A549 (cell line): ENCODE data around the gene OLAH. TPM values are rescaled to one million over a fixed set of nuclear protein-coding genes. Genes with fewer than 3 reads are reported as not detected.

ENCODE experiments used
- ATAC-seq, 2 experiments: fragments of 200-7000 bp in 1 of 2; fragments of >200 bp in 1 of 2; cut with Nextera tagmentation in 1 of 2; cut with Tn5 transposase in 1 of 2; 3 replicates each; pipeline versions ENCODE4 v1.8.0 to v1.9.1; 2018 to 2020; ENCODE audit warnings: mild to moderate bottlenecking in 1 of 2, moderate library complexity in 1 of 2
- CTCF ChIA-PET: fragments of 300-600 bp; sonication (Branson Sonifier 250); formaldehyde crosslinking; extraction: SDS; loops from one replicate; lab custom pipeline; 2021; ENCODE audit warnings: antibody characterized with exemption, inconsistent platforms; lab: Yijun Ruan, JAX
- POLR2A ChIA-PET: fragments of 350-600 bp; formaldehyde crosslinking; extraction: SDS; loops from one replicate; lab custom pipeline; 2021; ENCODE audit warnings: antibody characterized with exemption, inconsistent platforms; lab: Yijun Ruan, JAX
- DNase-seq, 2 experiments: peaks; one replicate each; pipeline versions ENCODE4 v3.0.0 to v3.0.0-alpha.2; 2011 to 2016; ENCODE audit warnings: low read depth in 1 of 2, low spot score in 1 of 2
- FAIRE-seq: peaks from 2 replicates; lab custom pipeline; 2011; peaks lifted over from hg19 to GRCh38; lab: Jason Lieb, UNC
- H3K27ac ChIP-seq, 2 experiments: fragments of >200 bp; sonication (Bioruptor Twin); formaldehyde crosslinking; 3 replicates each; pipeline ENCODE4 v1.5.1; 2016 to 2017
- H3K4me1 ChIP-seq: fragments of >200 bp; sonication (Bioruptor Twin); formaldehyde crosslinking; 3 replicates; pipeline ENCODE4 v1.6.1; 2016
- H3K4me2 ChIP-seq: fragments of >200 bp; sonication (Bioruptor Twin); formaldehyde crosslinking; 3 replicates; pipeline ENCODE4 v1.6.1; 2016
- H3K4me3 ChIP-seq: fragments of >200 bp; sonication (Bioruptor Twin); formaldehyde crosslinking; 3 replicates; pipeline ENCODE4 v1.5.1; 2016
- H3K9me3 ChIP-seq: fragments of >200 bp; sonication (Bioruptor Twin); formaldehyde crosslinking; 3 replicates; pipeline ENCODE4 v1.6.1; 2016
- BHLHE40 ChIP-seq: IDR thresholded peaks from 2 replicates; pipeline ENCODE4 v1.6.1; 2012; ENCODE audit warnings: low read depth, low read length, inconsistent platforms
- CBX2 ChIP-seq: fragments of 200-600 bp; sonication (generic); IDR thresholded peaks from 2 replicates; pipeline ENCODE4 v1.6.1; 2016; ENCODE audit warnings: low read depth, mild to moderate bottlenecking, borderline replicate concordance
- CBX8 ChIP-seq: fragments of 200-600 bp; sonication (generic); IDR thresholded peaks from 2 replicates; pipeline ENCODE4 v1.6.1; 2016
- CHD2 ChIP-seq: fragments of 150-350 bp; IDR thresholded peaks from 2 replicates; pipeline ENCODE4 v1.6.1; 2014; ENCODE audit warnings: low read length; ENCODE audit not compliant: partially characterized antibody
- EHMT2 ChIP-seq: fragments of 200-600 bp; sonication (generic); IDR thresholded peaks from 2 replicates; pipeline ENCODE4 v1.6.1; 2016; ENCODE audit warnings: antibody characterized with exemption, low read depth, mild to moderate bottlenecking, moderate library complexity
- FOSB ChIP-seq: fragments of 250-450 bp; sonication (Bioruptor Pico); IDR thresholded peaks from 2 replicates; pipeline ENCODE4 v1.5.0; 2020; ENCODE audit warnings: mild to moderate bottlenecking, moderate library complexity
- FOXS1 ChIP-seq: fragments of 250-450 bp; sonication (Bioruptor Pico); IDR thresholded peaks from 2 replicates; pipeline ENCODE4 v1.5.0; 2020; ENCODE audit warnings: mild to moderate bottlenecking, moderate library complexity
- HEYL ChIP-seq: fragments of 250-450 bp; sonication (Bioruptor Pico); IDR thresholded peaks from 2 replicates; pipeline ENCODE4 v1.8.0; 2021; ENCODE audit warnings: mild to moderate bottlenecking, moderate library complexity
- HOXB5 ChIP-seq: fragments of 250-450 bp; sonication (Bioruptor Pico); IDR thresholded peaks from 2 replicates; pipeline ENCODE4 v1.5.0; 2020; ENCODE audit warnings: mild to moderate bottlenecking, moderate library complexity
- JUN ChIP-seq, 2 experiments: fragments of >200 bp; sonication (Bioruptor Twin); formaldehyde crosslinking; IDR thresholded peaks; 2 replicates in 1 of 2; 3 replicates in 1 of 2; pipeline ENCODE4 v1.6.1; 2016 to 2017
- NPAS2 ChIP-seq: fragments of 250-450 bp; sonication (Bioruptor Pico); IDR thresholded peaks from 2 replicates; pipeline ENCODE4 v1.8.0; 2022; ENCODE audit warnings: mild to moderate bottlenecking, moderate library complexity, borderline replicate concordance
- PHF8 ChIP-seq: fragments of 200-600 bp; sonication (generic); IDR thresholded peaks from 2 replicates; pipeline ENCODE4 v1.6.1; 2016; ENCODE audit warnings: low read depth, mild to moderate bottlenecking, antibody characterized with exemption, moderate library complexity, borderline replicate concordance
- POLR2A ChIP-seq: IDR thresholded peaks from 2 replicates; pipeline ENCODE4 v1.6.1; 2012; ENCODE audit warnings: mild to moderate bottlenecking, low read length
- POLR2AphosphoS2 ChIP-seq: conservative IDR thresholded peaks from 2 replicates; pipeline ENCODE4 v1.6.1; 2012; ENCODE audit warnings: low read length, improper control_type of control experiment, inconsistent platforms
- RAD21 ChIP-seq, 2 experiments: fragments of >200 bp in 1 of 2; sonication (Bioruptor Twin) in 1 of 2; formaldehyde crosslinking in 1 of 2; IDR thresholded peaks in 1 of 2; conservative IDR thresholded peaks in 1 of 2; 2 replicates in 1 of 2; 3 replicates in 1 of 2; pipeline ENCODE4 v1.6.1; 2012 to 2018; ENCODE audit warnings: inconsistent platforms in 1 of 2
- RCOR1 ChIP-seq: fragments of 150-350 bp; IDR thresholded peaks from 2 replicates; pipeline ENCODE4 v1.6.1; 2014; ENCODE audit warnings: antibody characterized with exemption, low read length, low read depth
- REST ChIP-seq: fragments of 200-600 bp; sonication (generic); IDR thresholded peaks from 2 replicates; pipeline ENCODE4 v1.6.1; 2016; ENCODE audit warnings: antibody characterized with exemption, mild to moderate bottlenecking, moderate library complexity
- SMC3 ChIP-seq: fragments of >200 bp; sonication (Bioruptor Twin); formaldehyde crosslinking; IDR thresholded peaks from 3 replicates; pipeline ENCODE4 v1.6.1; 2018; ENCODE audit warnings: inconsistent platforms
- SREBF2 ChIP-seq: fragments of 450-650 bp; IDR thresholded peaks from 2 replicates; pipeline ENCODE4 v1.6.1; 2014; ENCODE audit warnings: mild to moderate bottlenecking, moderate library complexity
- ZNF302 ChIP-seq: fragments of 250-450 bp; sonication (Bioruptor Pico); IDR thresholded peaks from 2 replicates; pipeline ENCODE4 v1.9.0; 2021; ENCODE audit warnings: inconsistent platforms, mild to moderate bottlenecking, moderate library complexity
- WGBS: methylation state at CpG from one replicate; pipeline ENCODE4 v1.1.6; 2017; ENCODE audit errors: missing lambda C conversion rate; 5-methylcytosine and 5-hydroxymethylcytosine counted together
- polyA plus RNA-seq, 4 experiments: library from polyadenylated mRNA; depleted of rRNA in 3 of 4; stranded (reverse); fragments of >200 nt; fragmentation: RNase III in 1 of 4; extraction: RNeasy Plus Mini Kit Qiagen cat#74134 plus additional on column Dnase treatment in 1 of 4; gene quantifications; 2 replicates in 3 of 4; 3 replicates in 1 of 4; pipeline ENCODE4 v1.2.3, GENCODE V29; 2011 to 2017

OLAH gene
- polyA plus RNA-seq, 2 of the 4 experiments (the other 2 are of a cell fraction) = 0.34 TPM; not detected in 1

GRCh38 chr10:15072358-15072757 lies 28.6 kb downstream of the OLAH start (continued):
- no peak for TF ChIP-seq REST
- TF ChIP-seq, all 56 proteins: peak for 0

GRCh38 chr10:15075421-15075820 lies 31.7 kb downstream of the OLAH start:
- POLR2A ChIA-PET = no interaction called here
- peaks cover 6% of the 10 kb centered on the region; the same call in 2 of the 3 replicates for H3K9me3 ChIP-seq
- no peak for TF ChIP-seq NPAS2 (CRISPR knock-in tag)
- TF ChIP-seq RAD21 (conservative IDR thresholded peaks at IDR 0.05 in 1 of 2, IDR thresholded peaks at IDR 0.05 in 1 of 2) = no peak
- no peak for TF ChIP-seq POLR2A
- TF ChIP-seq RCOR1 = no peak
- TF ChIP-seq CHD2 = no peak
- TF ChIP-seq CBX8 = no peak
- TF ChIP-seq FOSB (CRISPR knock-in tag) = no peak
- no peak for TF ChIP-seq HEYL (CRISPR knock-in tag)
- H3K4me3 ChIP-seq = no peak overlapping the region
- H3K4me2 ChIP-seq = no peak overlapping the region
- 81% methylated on average over 3 of the region's 3 CpGs for WGBS
- ATAC-seq (no peak), DNase-seq (no peak), FAIRE-seq (peak; percentile 43)
- CTCF ChIA-PET = no interaction called here
- no peaks in the 10 kb centered on the region for H3K4me1 ChIP-seq
- no peak overlapping the region for H3K27ac ChIP-seq

DNA sequence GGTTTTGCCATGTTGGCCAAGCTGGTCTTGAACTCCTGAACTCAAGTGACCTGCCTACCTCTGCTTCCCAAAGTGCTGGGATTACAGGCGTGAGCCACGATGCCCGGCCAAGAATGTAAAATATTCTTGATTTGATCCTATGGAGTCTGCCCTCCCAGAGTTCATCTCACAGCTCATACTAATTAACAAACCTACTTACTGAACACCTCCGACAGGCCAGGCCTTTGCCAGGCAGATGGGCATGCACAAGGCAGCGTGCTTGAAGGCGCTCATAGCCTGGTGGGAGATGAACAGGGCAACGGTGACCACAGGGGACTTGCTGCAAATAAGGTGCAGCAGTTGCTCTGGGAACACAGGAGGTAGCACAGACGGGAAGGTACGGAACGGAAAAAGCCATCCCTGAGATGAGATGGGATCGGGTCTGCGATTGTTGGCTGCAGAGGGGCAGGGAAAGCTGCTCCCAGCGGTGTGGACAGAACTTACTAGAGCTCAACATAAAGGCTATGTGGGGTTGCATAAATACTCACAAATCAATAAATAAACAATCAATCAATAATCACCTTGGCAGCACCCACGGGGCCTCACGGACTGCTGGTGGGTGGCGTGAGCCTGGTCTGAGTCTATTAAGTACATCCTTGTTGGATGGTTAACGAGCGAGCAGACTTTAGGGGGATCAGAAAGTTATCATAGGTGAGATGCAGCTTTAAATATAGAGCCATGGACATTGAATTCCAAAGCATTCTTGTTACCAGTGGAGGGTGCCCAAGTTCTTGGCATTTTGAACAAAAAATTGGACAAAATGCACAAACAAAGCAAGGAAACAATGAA lies 40.1 kb downstream of the OLAH start:
- peak; percentile 23 for FAIRE-seq
- Histone ChIP-seq H3K4me1 (peaks cover 10% of the 10 kb centered on the region; the same call in 1 of the 3 replicates), H3K9me3 (no peaks in the 10 kb centered on the region), H3K27ac (peak overlapping the region; percentile 29 to 50; a peak in 5 of 6 replicates), H3K4me3 (peak overlapping the region; percentile 33), H3K4me2 (peak overlapping the region; percentile 68)
- 83% methylated on average over 18 of the region's 18 CpGs for WGBS
- ATAC-seq = peak; percentile 3 to 12; a peak in 2 of 6 replicates
- ChIA-PET POLR2A (no interaction called here), CTCF (interaction anchor here (0.7 to 1.5 kb wide), 3 partner anchors 265 to 585 kb away, joined by 3 read pairs; no protein-coding TSS in a partner anchor)
- no peak for DNase-seq
- TF ChIP-seq CHD2 (no peak), RAD21 (conservative IDR thresholded peaks at IDR 0.05 in 1 of 2, IDR thresholded peaks at IDR 0.05 in 1 of 2) (no peak; a peak in 1 of 5 replicates), SMC3 (no peak), POLR2AphosphoS2 (no peak), JUN (IDR thresholded peaks at IDR 0.05) (no peak)
- TF ChIP-seq, all 56 proteins: peak for 0

DNA sequence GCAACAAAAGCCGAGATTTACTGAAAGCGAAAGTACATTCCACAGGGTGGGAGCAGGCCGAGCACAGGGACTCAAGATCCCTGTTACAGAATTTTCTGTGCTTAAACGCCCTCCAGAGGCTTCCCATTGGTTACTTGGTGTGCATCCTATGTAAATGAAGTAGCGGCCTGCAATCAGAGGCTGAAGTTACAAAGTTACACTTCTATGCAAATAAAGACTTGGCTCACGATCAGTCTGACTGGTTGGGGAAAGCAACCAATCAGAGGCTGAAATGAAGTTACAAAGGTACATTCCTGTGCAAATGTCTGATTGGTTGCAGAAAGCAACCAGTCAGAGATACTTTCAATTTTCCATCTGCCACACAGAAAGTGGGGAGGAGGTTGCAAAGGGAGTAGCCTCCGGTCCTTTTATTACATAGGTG lies 40.8 kb downstream of the OLAH start:
- H3K4me1 ChIP-seq = peaks cover 10% of the 10 kb centered on the region; the same call in 1 of the 3 replicates
- peak overlapping the region; percentile 30 to 50; a peak in 5 of 6 replicates for H3K27ac ChIP-seq
- ChIA-PET POLR2A (no interaction called here), CTCF (interaction anchor here (1.3 kb wide), 1 partner anchor 126 kb away, joined by 3 read pairs; no protein-coding TSS in a partner anchor)
- peak overlapping the region; percentile 33 for H3K4me3 ChIP-seq
- FAIRE-seq = no peak
- TF ChIP-seq RAD21 (conservative IDR thresholded peaks at IDR 0.05 in 1 of 2, IDR thresholded peaks at IDR 0.05 in 1 of 2) = 0 out of 5 replicates have a peak, but pooled peaks of 1 of the 2 experiments have one; percentile 16
- no peak for TF ChIP-seq JUN (IDR thresholded peaks at IDR 0.05)
- TF ChIP-seq HOXB5 = 0 out of 2 replicates have a peak, but pooled peaks have one; percentile 66
- TF ChIP-seq FOSB (CRISPR knock-in tag) = no peak
- TF ChIP-seq BHLHE40 = no peak
- no peak for TF ChIP-seq EHMT2
- TF ChIP-seq SREBF2 = no peak
- TF ChIP-seq ZNF302 = no peak
- TF ChIP-seq PHF8 = no peak
- no peak for TF ChIP-seq CBX2
- 0 out of 2 replicates have a peak, but pooled peaks have one; percentile 30 for TF ChIP-seq FOXS1
- H3K4me2 ChIP-seq = peak overlapping the region; percentile 68
- DNase-seq = peak; percentile 66 to 88
- WGBS = 17% methylated on average over 7 of the region's 7 CpGs
- H3K9me3 ChIP-seq = no peaks in the 10 kb centered on the region
- ATAC-seq = peak; percentile 71 to 77
